NB4 (cell line): ENCODE data around the gene GAL3ST1.

ENCODE experiments used
- DNase-seq: peaks from one replicate; pipeline ENCODE4 v3.0.0; 2010; ENCODE audit warnings: low read depth
- H3K4me3 ChIP-seq: one replicate; pipeline ENCODE4 v1.5.1; 2011; ENCODE audit warnings: mild to moderate bottlenecking, low read depth, low read length, moderate library complexity
- MYC ChIP-seq: IDR thresholded peaks from 2 replicates; pipeline ENCODE4 v1.6.1; 2011; ENCODE audit warnings: low read depth, low read length
- POLR2A ChIP-seq: IDR thresholded peaks from 2 replicates; pipeline ENCODE4 v1.6.1; 2011; ENCODE audit warnings: mild to moderate bottlenecking; ENCODE audit not compliant: insufficient read length; ENCODE audit errors: extremely low read depth
- TF ChIP-seq, protein P1 (sequence below): IDR thresholded peaks from 2 replicates; pipeline ENCODE4 v1.6.1; 2011; ENCODE audit warnings: low read depth, low read length
- TF ChIP-seq, protein P2 (sequence below): IDR thresholded peaks from one replicate; pipeline ENCODE4 v1.5.1; 2012; ENCODE audit warnings: low read depth, low read length

Gene GAL3ST1

DNA sequence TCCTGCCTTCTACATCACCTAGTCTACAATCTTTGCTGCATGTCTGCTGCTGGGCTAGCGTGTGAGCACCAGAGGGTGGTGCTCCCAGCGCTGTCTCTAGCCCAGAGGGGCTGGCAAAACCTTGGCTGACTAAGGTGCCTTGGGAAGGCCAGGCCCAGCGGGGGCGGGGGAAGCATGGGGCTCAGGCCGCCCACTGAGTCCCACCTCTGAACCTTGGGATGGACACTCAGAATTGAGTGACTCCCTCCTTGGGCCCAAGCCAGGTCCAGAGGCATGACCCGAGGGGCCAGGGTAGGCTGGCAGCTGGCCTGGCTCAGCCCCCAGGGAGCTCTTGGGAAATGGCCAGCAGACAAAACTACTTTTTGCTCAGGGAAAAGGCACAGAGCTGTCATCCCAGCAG is 7.6 kb upstream of the GAL3ST1 start:
- TF ChIP-seq, protein P1, sequence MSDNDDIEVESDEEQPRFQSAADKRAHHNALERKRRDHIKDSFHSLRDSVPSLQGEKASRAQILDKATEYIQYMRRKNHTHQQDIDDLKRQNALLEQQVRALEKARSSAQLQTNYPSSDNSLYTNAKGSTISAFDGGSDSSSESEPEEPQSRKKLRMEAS: no peak
- TF ChIP-seq POLR2A: no peak
- TF ChIP-seq MYC: no peak
- TF ChIP-seq, protein P2, sequence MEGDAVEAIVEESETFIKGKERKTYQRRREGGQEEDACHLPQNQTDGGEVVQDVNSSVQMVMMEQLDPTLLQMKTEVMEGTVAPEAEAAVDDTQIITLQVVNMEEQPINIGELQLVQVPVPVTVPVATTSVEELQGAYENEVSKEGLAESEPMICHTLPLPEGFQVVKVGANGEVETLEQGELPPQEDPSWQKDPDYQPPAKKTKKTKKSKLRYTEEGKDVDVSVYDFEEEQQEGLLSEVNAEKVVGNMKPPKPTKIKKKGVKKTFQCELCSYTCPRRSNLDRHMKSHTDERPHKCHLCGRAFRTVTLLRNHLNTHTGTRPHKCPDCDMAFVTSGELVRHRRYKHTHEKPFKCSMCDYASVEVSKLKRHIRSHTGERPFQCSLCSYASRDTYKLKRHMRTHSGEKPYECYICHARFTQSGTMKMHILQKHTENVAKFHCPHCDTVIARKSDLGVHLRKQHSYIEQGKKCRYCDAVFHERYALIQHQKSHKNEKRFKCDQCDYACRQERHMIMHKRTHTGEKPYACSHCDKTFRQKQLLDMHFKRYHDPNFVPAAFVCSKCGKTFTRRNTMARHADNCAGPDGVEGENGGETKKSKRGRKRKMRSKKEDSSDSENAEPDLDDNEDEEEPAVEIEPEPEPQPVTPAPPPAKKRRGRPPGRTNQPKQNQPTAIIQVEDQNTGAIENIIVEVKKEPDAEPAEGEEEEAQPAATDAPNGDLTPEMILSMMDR: no peak
- H3K4me3 ChIP-seq: no peak overlapping the region
- DNase-seq: no peak

DNA sequence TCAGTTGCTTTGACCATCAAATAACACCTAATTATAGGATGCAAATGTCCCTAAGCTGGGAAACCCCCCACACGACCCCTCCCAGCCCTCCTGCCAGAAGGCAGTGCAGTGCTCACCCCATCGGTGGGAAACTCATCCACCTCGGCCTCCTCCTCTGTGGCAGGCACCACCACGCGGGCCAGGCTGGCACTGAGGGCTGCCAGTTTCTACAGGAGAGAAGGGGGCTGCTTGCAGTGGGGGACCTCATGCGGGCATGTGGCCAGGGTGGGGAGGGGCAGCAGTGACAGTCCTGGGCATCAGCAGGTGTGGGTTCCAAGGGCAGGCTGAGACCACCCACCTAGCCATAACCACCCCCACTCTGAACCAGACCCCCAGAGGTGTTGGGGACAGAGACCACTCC is 6.4 kb upstream of the GAL3ST1 start:
- no peak overlapping the region for H3K4me3 ChIP-seq
- DNase-seq: no peak
- no peak for TF ChIP-seq POLR2A
- TF ChIP-seq, protein P2: no peak
- TF ChIP-seq, protein P1: no peak
- TF ChIP-seq MYC: no peak

DNA sequence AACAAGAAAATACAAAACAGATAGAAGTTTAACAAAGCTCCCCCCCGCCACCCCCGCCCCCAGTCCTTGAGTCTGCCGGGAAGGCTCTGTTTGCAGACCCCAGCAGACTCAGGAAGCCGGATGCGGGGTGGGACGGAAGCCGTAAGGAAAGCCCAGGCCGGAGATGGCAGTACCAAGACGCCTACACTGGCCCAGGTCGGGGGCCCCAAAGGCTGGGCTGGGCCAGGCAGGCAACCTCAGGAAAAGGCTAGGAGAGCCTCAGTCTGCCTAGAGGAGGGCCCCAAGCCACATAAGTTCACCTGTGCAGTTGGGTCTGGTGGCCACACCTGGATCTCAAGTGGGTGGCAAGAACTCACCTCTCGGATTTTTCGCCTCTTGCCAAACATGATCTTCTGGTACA is 4.0 kb upstream of the GAL3ST1 start:
- TF ChIP-seq, protein P2: no peak
- TF ChIP-seq MYC: no peak
- TF ChIP-seq, protein P1: no peak
- no peak for TF ChIP-seq POLR2A
- no peak for DNase-seq
- H3K4me3 ChIP-seq: no peak overlapping the region

DNA sequence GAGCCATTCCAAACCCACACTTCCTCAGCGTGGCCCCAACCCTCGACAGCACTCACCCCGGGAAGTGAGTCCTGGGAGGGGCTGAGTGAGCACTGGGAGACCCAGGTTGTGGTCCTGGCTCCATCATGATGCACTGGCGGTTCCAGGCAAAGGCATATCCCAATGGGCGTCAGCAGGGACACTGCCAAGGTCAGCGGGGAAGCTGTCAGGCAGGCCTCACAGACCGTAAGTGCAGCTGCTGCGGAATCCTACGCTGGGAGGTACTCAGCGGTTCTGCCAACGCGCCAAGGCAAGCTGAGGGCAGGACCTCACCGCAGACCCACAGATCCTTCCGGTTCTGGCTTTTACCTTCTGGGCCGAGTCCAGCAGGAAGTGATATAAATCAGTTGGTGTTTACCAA is 1.4 kb upstream of the GAL3ST1 start:
- TF ChIP-seq, protein P2: no peak
- no peak for TF ChIP-seq POLR2A
- TF ChIP-seq, protein P1: no peak
- no peak for TF ChIP-seq MYC
- DNase-seq: no peak

DNA sequence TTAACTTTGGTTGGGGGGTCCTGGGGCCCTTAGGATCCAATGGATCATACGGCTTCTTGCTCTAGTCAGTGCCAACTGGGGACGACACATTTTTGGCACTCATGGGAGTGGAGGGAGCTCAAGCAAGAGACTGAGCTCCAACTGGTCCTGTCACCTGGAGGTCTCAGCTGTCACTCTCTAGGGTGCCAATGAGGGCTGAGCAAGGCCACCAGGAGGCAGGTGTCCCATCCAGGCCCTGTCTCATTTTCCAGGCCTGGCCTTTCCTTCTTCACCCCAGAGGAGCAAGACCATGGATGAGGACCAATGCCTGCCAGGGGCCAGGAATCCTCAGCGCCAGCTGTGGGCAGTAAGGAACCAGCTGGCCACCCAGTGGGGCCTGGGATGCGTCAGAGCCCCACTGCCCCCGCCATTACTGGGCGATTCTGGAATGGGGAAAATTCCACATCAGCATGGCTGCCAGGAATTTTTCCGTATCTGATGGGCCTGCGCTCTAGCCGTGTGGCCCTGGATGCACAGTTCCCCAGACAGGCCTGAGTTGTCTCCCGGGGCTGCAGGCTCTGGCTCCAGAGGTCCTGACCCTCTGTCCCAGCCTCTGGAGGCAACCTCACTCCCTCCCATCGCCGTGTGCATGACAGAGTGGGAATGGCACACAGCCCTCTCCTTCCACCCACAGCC is 669 bp upstream of the GAL3ST1 start:
- TF ChIP-seq MYC (no peak), POLR2A (no peak)
- TF ChIP-seq, protein P2: no peak
- TF ChIP-seq, protein P1: no peak
- DNase-seq: no peak
- no peak overlapping the region for H3K4me3 ChIP-seq

More for the DNA sequence above, 1.4 kb upstream of the GAL3ST1 start:
- H3K4me3 ChIP-seq: no peak overlapping the region
